ENCODE results near the gene FYCO1. TPM values are rescaled to one million over a fixed set of nuclear protein-coding genes. Genes with fewer than 3 reads are reported as not detected.

FYCO1 gene
- total RNA-seq, 1 experiment from 2014 or later, result 15.4 TPM

- H3K4me1 ChIP-seq (ENCODE audit: insufficient read depth, low read length), result peaks cover 7% of the 10 kb centered on the region
- H3K9ac ChIP-seq (ENCODE audit: low read length), result no peak overlapping the region
- H3K4me3 ChIP-seq (ENCODE audit: low read length), result no peak overlapping the region
- no peak overlapping the region for H3K4me2 ChIP-seq (ENCODE audit: low read length)
- H3K27ac ChIP-seq (ENCODE audit: low read length), result no peak overlapping the region
- ChIA-PET POLR2A (ENCODE audit: unreplicated experiment) (interaction anchor here (0.5 kb wide), 1 partner anchor 110 kb away, joined by 3 read pairs; no protein-coding TSS in a partner anchor), CTCF (no interaction called here)
- H3K9me2 ChIP-seq (replicated peaks; ENCODE audit: low read length), result no peaks in the 10 kb centered on the region
- DNase-seq, result no peak
- peaks cover 48% of the 10 kb centered on the region; the same call in 1 of the 2 replicates for H3K36me3 ChIP-seq (ENCODE audit: low read depth, low read length)
- H3K27me3 ChIP-seq (ENCODE audit: low read length), result no peaks in the 10 kb centered on the region
- no peak overlapping the region for H2AFZ ChIP-seq (ENCODE audit: low read length)
- no peak for ATAC-seq
- H3K9me3 ChIP-seq (ENCODE audit: low read length), result no peaks in the 10 kb centered on the region
- no peak for TF ChIP-seq EZH2phosphoT487 (IDR thresholded peaks at IDR 0.05; ENCODE audit: borderline replicate concordance, low read length)
- TF ChIP-seq CTCF (conservative IDR thresholded peaks at IDR 0.05; ENCODE audit: low read depth, low read length), result no peak
- TF ChIP-seq EZH2 (IDR thresholded peaks at IDR 0.05; ENCODE audit: low read length, unreplicated experiment), result no peak
- no peaks in the 10 kb centered on the region for H3F3A ChIP-seq (ENCODE audit: low read length, unreplicated experiment)
- H3K79me2 ChIP-seq (ENCODE audit: low read length), result no peaks in the 10 kb centered on the region
- intact Hi-C loops (cut with micrococcal nuclease), result no loop called here
- H4K20me1 ChIP-seq (ENCODE audit: low read length), result no peaks in the 10 kb centered on the region
- no TSS peak for BruUV-seq (replicated peaks)
These were observed 44.7 kb downstream of the FYCO1 start for GRCh38 chr3:45950686-45951600.

- H3K9me2 ChIP-seq (replicated peaks; ENCODE audit: low read length), result no peaks in the 10 kb centered on the region
- H3K36me3 ChIP-seq (ENCODE audit: low read depth, low read length), result peaks cover 43% of the 10 kb centered on the region; the same call in 1 of the 2 replicates
- H3F3A ChIP-seq (ENCODE audit: low read length, unreplicated experiment), result no peaks in the 10 kb centered on the region
- DNase-seq (no peak), ATAC-seq (no peak)
- BruUV-seq (replicated peaks), result no TSS peak
- no peaks in the 10 kb centered on the region for H4K20me1 ChIP-seq (ENCODE audit: low read length)
- H2AFZ ChIP-seq (ENCODE audit: low read length), result no peak overlapping the region
- H3K4me1 ChIP-seq (ENCODE audit: insufficient read depth, low read length), result peaks cover 7% of the 10 kb centered on the region
- no peak overlapping the region for H3K4me2 ChIP-seq (ENCODE audit: low read length)
- ChIA-PET CTCF (no interaction called here), POLR2A (ENCODE audit: unreplicated experiment) (interaction anchor here (0.5 kb wide), 1 partner anchor 109 kb away, joined by 3 read pairs; no protein-coding TSS in a partner anchor)
- H3K4me3 ChIP-seq (ENCODE audit: low read length), result no peak overlapping the region
- intact Hi-C loops (cut with micrococcal nuclease), result no loop called here
- no peaks in the 10 kb centered on the region for H3K27me3 ChIP-seq (ENCODE audit: low read length)
- no peak overlapping the region for H3K9ac ChIP-seq (ENCODE audit: low read length)
- TF ChIP-seq CTCF (conservative IDR thresholded peaks at IDR 0.05; ENCODE audit: low read depth, low read length), result no peak
- H3K9me3 ChIP-seq (ENCODE audit: low read length), result no peaks in the 10 kb centered on the region
- no peaks in the 10 kb centered on the region for H3K79me2 ChIP-seq (ENCODE audit: low read length)
- no peak overlapping the region for H3K27ac ChIP-seq (ENCODE audit: low read length)
These were observed 45.5 kb downstream of the FYCO1 start for GRCh38 chr3:45950131-45950530.

- H3K27me3 ChIP-seq (ENCODE audit: low read length), result no peaks in the 10 kb centered on the region
- H3F3A ChIP-seq (ENCODE audit: low read length, unreplicated experiment), result no peaks in the 10 kb centered on the region
- peaks cover 7% of the 10 kb centered on the region for H3K4me1 ChIP-seq (ENCODE audit: insufficient read depth, low read length)
- CTCF ChIA-PET, result no interaction called here
- H4K20me1 ChIP-seq (ENCODE audit: low read length), result no peaks in the 10 kb centered on the region
- H3K9ac ChIP-seq (ENCODE audit: low read length), result no peak overlapping the region
- POLR2A ChIA-PET (ENCODE audit: unreplicated experiment), result no interaction called here
- no peak overlapping the region for H3K27ac ChIP-seq (ENCODE audit: low read length)
- no peak overlapping the region for H3K4me2 ChIP-seq (ENCODE audit: low read length)
- no peak overlapping the region for H2AFZ ChIP-seq (ENCODE audit: low read length)
- no peak overlapping the region for H3K4me3 ChIP-seq (ENCODE audit: low read length)
- intact Hi-C loops (cut with micrococcal nuclease), result loop anchor here (5.0 kb wide), 1 partner anchor 38 kb away; no protein-coding TSS in a partner anchor
- TF ChIP-seq CTCF (conservative IDR thresholded peaks at IDR 0.05; ENCODE audit: low read depth, low read length), result no peak
- no peak for TF ChIP-seq EZH2 (IDR thresholded peaks at IDR 0.05; ENCODE audit: low read length, unreplicated experiment)
- no peak for TF ChIP-seq EZH2phosphoT487 (IDR thresholded peaks at IDR 0.05; ENCODE audit: borderline replicate concordance, low read length)
- no peak for ATAC-seq
- BruUV-seq (replicated peaks), result no TSS peak
- H3K9me3 ChIP-seq (ENCODE audit: low read length), result no peaks in the 10 kb centered on the region
- H3K79me2 ChIP-seq (ENCODE audit: low read length), result no peaks in the 10 kb centered on the region
- no peaks in the 10 kb centered on the region for H3K9me2 ChIP-seq (replicated peaks; ENCODE audit: low read length)
- H3K36me3 ChIP-seq (ENCODE audit: low read depth, low read length), result peaks cover 37% of the 10 kb centered on the region; the same call in 1 of the 2 replicates
- DNase-seq, result no peak
These were observed 46.2 kb downstream of the FYCO1 start for GRCh38 chr3:45949432-45949831.

Measured in PC-3 (cell line).